K562 (cell line): ENCODE measurements around the gene CREB3L1. TPM values are rescaled to one million over a fixed set of nuclear protein-coding genes. Genes with fewer than 3 reads are reported as not detected.

Experiments
- ATF1 ChIP-seq, 2 experiments: fragments of 450-650 bp in 1 of 2; IDR thresholded peaks; 2 replicates each; pipeline ENCODE4 v1.6.1; 2016; ENCODE audit warnings: missing compliant biosample characterization in 1 of 2, missing genetic modification characterization in 1 of 2
- DMBX1 ChIP-seq: fragments of 250-450 bp; sonication (Bioruptor Pico); IDR thresholded peaks from 2 replicates; pipeline ENCODE4 v1.8.0; 2022; ENCODE audit warnings: inconsistent platforms, mild to moderate bottlenecking, moderate library complexity, borderline replicate concordance
- E4F1 ChIP-seq: fragments of 250-450 bp; sonication (Bioruptor Pico); IDR thresholded peaks from 2 replicates; pipeline ENCODE4 v1.5.0; 2021; ENCODE audit warnings: mild to moderate bottlenecking, borderline replicate concordance
- HMGN3 ChIP-seq: IDR thresholded peaks from 2 replicates; pipeline ENCODE4 v1.6.1; 2011; ENCODE audit warnings: borderline replicate concordance, low read depth, mild to moderate bottlenecking, mixed read lengths, low read length; ENCODE audit not compliant: insufficient read length; ENCODE audit errors: extremely low read depth
- NR2C1 ChIP-seq, 2 experiments: fragments of 450-650 bp; IDR thresholded peaks; 2 replicates each; pipeline ENCODE4 v1.6.1; 2017; ENCODE audit warnings: mild to moderate bottlenecking in 2 of 2, antibody characterized with exemption in 1 of 2, inconsistent platforms in 1 of 2, missing compliant biosample characterization in 1 of 2, missing genetic modification characterization in 1 of 2
- RBM14 ChIP-seq: fragments of 200-400 bp; formaldehyde crosslinking; IDR thresholded peaks from 2 replicates; pipeline ENCODE4 v1.6.1; 2018; ENCODE audit warnings: low read depth, mild to moderate bottlenecking, low read length, moderate library complexity, borderline replicate concordance; ENCODE audit not compliant: insufficient read depth
- TSC22D4 ChIP-seq: fragments of 450-650 bp; IDR thresholded peaks from 2 replicates; pipeline ENCODE4 v1.6.1; 2016; ENCODE audit warnings: missing genetic modification characterization, missing biosample characterization, control low read depth
- ZKSCAN3 ChIP-seq: fragments of 250-450 bp; sonication (Bioruptor Pico); IDR thresholded peaks from 2 replicates; pipeline ENCODE4 v1.4.0; 2020
- ZNF592 ChIP-seq: fragments of 450-650 bp; IDR thresholded peaks from 2 replicates; pipeline ENCODE4 v1.6.1; 2017; ENCODE audit warnings: antibody characterized with exemption, mild to moderate bottlenecking
- ZNF77 ChIP-seq: fragments of 250-450 bp; sonication (Bioruptor Pico); IDR thresholded peaks from 2 replicates; pipeline ENCODE4 v1.5.0; 2020
- polyA plus RNA-seq, 8 experiments: library from polyadenylated mRNA; depleted of rRNA in 4 of 8; stranded (reverse) in 5 of 8; unstranded in 3 of 8; fragments of >200 nt; fragmentation: Nextera tagmentation in 2 of 8; fragmentation: Illumina TruSeq in 1 of 8; extraction: Ambion mirVana in 2 of 8; extraction: Trizol in 1 of 8; gene quantifications; 2 replicates each; pipeline versions ENCODE4 v1.2.1 to v1.2.3, GENCODE V29; 2011 to 2014; ENCODE audit warnings: inconsistent platforms in 1 of 8, missing spikeins in 1 of 8
- total RNA-seq, 7 experiments: library from RNA; depleted of rRNA in 6 of 7; stranded (reverse); fragments of >200 nt in 6 of 7; fragmentation: Illumina TruSeq in 2 of 7; extraction: Trizol in 2 of 7; gene quantifications; 2 replicates each; pipeline versions ENCODE4 v1.2.1 to v1.2.3, GENCODE V29; 2011 to 2021; ENCODE audit warnings: low replicate concordance in 1 of 7

The CREB3L1 gene
- total and polyA plus RNA-seq, 9 of the 15 experiments (the other 6 are each of a cell fraction or from before 2014, with no cell fraction given): 1.2 to 27.6 (median 3.7) TPM

- TF ChIP-seq RBM14 (no peak), ATF1 (CRISPR knock-in tag; IDR thresholded peaks at IDR 0.05) (no peak), ATF1 (tag; IDR thresholded peaks at IDR 0.05) (0 out of 2 replicates have a peak, but pooled peaks have one; percentile 4), HMGN3 (no peak), ZNF592 (peak; percentile 63; the same call in 1 of the 2 replicates), DMBX1 (peak; percentile 72), E4F1 (CRISPR knock-in tag) (no peak), TSC22D4 (tag) (no peak), ZNF77 (CRISPR knock-in tag) (no peak), NR2C1 (IDR thresholded peaks at IDR 0.05) (no peak), NR2C1 (tag; IDR thresholded peaks at IDR 0.05) (0 out of 2 replicates have a peak, but pooled peaks have one; percentile 52), ZKSCAN3 (CRISPR knock-in tag) (no peak)
These were observed 85.6 kb downstream of the CREB3L1 start (continued) for GRCh38 chr11:46363031-46363407.
